ENCODE results near the gene NSMCE3.

DNA sequence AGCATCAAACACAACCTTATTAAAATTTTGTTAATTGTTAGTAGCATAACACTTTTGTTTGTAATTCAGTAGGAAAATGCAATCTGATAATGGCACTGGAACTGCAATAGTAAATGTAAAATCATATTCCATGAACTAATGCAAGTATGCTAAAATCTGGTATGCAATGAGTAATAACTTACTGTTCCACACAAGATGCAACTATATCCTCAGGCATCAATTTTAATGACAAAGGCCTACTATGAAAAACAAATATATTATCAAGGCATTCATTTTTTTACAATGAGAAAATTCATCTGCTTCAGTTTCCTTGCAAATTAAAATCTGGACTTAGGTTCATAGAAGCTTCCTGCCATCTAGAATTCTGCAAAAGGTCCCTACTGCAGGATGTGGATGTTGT lies 1.4 kb upstream of the NSMCE3 start:
- TF ChIP-seq EZH2 (IDR thresholded peaks at IDR 0.05; ENCODE audit: borderline replicate concordance, insufficient read depth, low read length, poor library complexity, severe bottlenecking) (no peak), POLR2AphosphoS5 (IDR thresholded peaks at IDR 0.05) (no peak), SMC3 (conservative IDR thresholded peaks at IDR 0.05; ENCODE audit: poor library complexity) (no peak), EP300 (conservative IDR thresholded peaks at IDR 0.05; ENCODE audit: poor library complexity, severe bottlenecking) (no peak), RAD21 (conservative IDR thresholded peaks at IDR 0.05) (no peak)
- TF ChIP-seq, protein P1, sequence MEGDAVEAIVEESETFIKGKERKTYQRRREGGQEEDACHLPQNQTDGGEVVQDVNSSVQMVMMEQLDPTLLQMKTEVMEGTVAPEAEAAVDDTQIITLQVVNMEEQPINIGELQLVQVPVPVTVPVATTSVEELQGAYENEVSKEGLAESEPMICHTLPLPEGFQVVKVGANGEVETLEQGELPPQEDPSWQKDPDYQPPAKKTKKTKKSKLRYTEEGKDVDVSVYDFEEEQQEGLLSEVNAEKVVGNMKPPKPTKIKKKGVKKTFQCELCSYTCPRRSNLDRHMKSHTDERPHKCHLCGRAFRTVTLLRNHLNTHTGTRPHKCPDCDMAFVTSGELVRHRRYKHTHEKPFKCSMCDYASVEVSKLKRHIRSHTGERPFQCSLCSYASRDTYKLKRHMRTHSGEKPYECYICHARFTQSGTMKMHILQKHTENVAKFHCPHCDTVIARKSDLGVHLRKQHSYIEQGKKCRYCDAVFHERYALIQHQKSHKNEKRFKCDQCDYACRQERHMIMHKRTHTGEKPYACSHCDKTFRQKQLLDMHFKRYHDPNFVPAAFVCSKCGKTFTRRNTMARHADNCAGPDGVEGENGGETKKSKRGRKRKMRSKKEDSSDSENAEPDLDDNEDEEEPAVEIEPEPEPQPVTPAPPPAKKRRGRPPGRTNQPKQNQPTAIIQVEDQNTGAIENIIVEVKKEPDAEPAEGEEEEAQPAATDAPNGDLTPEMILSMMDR (IDR thresholded peaks at IDR 0.05; ENCODE audit: poor library complexity, severe bottlenecking), result no peak
